Loucy (cell line): ENCODE data around the gene MACROD2.

Source experiments
- H2AFZ ChIP-seq: fragments of 200-600 bp; sonication (generic); 2 replicates; pipeline ENCODE4 v1.6.0; 2016; ENCODE audit warnings: antibody characterized with exemption, mild to moderate bottlenecking, low read length, moderate library complexity
- H3F3A ChIP-seq: fragments of 200-600 bp; 2 replicates; pipeline ENCODE4 v1.6.0; 2016; ENCODE audit warnings: antibody characterized with exemption, low read depth, mild to moderate bottlenecking
- H3K27me3 ChIP-seq: fragments of 200-600 bp; sonication (generic); 2 replicates; pipeline ENCODE4 v1.6.1; 2014; ENCODE audit warnings: low read length, mild to moderate bottlenecking; ENCODE audit not compliant: insufficient read depth, poor library complexity, severe bottlenecking
- H3K36me3 ChIP-seq: fragments of 200-600 bp; sonication (generic); 2 replicates; pipeline ENCODE4 v1.6.1; 2016; ENCODE audit warnings: low read length; ENCODE audit not compliant: insufficient read depth
- H3K4me1 ChIP-seq: fragments of 200-600 bp; sonication (generic); 2 replicates; pipeline ENCODE4 v1.5.1; 2014; ENCODE audit warnings: low read length, mild to moderate bottlenecking; ENCODE audit not compliant: insufficient read depth, poor library complexity, severe bottlenecking
- H3K4me2 ChIP-seq: fragments of 200-600 bp; sonication (generic); 2 replicates; pipeline ENCODE4 v1.6.0; 2014; ENCODE audit warnings: antibody characterized with exemption, low read length, low read depth, mild to moderate bottlenecking; ENCODE audit not compliant: poor library complexity, severe bottlenecking
- H3K4me3 ChIP-seq: fragments of 200-600 bp; sonication (generic); 2 replicates; pipeline ENCODE4 v1.5.1; 2014; ENCODE audit warnings: low read length, mild to moderate bottlenecking, mixed read lengths; ENCODE audit not compliant: poor library complexity, severe bottlenecking
- H3K79me2 ChIP-seq: fragments of 200-600 bp; sonication (generic); 2 replicates; pipeline ENCODE4 v1.6.1; 2014; ENCODE audit warnings: low read length; ENCODE audit not compliant: insufficient read depth
- H3K9ac ChIP-seq: fragments of 200-600 bp; sonication (generic); 2 replicates; pipeline ENCODE4 v1.6.0; 2014; ENCODE audit warnings: mild to moderate bottlenecking, low read depth, low read length, moderate library complexity; ENCODE audit not compliant: poor library complexity, severe bottlenecking
- H3K9me2 ChIP-seq: fragments of 200-600 bp; sonication (generic); replicated peaks from 2 replicates; pipeline ENCODE4 v1.6.1; 2016; ENCODE audit warnings: low read depth, low read length, mixed read lengths
- H3K9me3 ChIP-seq: fragments of 200-600 bp; sonication (generic); 2 replicates; pipeline ENCODE4 v1.6.1; 2014; ENCODE audit warnings: mild to moderate bottlenecking, antibody characterized with exemption, low read length, low read depth; ENCODE audit not compliant: insufficient read depth
- H4K20me1 ChIP-seq: fragments of 200-600 bp; sonication (generic); 2 replicates; pipeline ENCODE4 v1.6.0; 2014; ENCODE audit warnings: antibody characterized with exemption, low read length, mild to moderate bottlenecking; ENCODE audit not compliant: insufficient read depth, poor library complexity, severe bottlenecking
- EZH2phosphoT487 ChIP-seq: fragments of 200-600 bp; IDR thresholded peaks from 2 replicates; pipeline ENCODE4 v1.6.1; 2018; ENCODE audit warnings: antibody characterized with exemption, mild to moderate bottlenecking, moderate library complexity, borderline replicate concordance
- TF ChIP-seq, protein P1 (sequence below): fragments of 200-600 bp; sonication (generic); conservative IDR thresholded peaks from 2 replicates; pipeline ENCODE4 v1.5.1; 2014; ENCODE audit warnings: mild to moderate bottlenecking, antibody characterized with exemption, low read length

The MACROD2 gene

DNA sequence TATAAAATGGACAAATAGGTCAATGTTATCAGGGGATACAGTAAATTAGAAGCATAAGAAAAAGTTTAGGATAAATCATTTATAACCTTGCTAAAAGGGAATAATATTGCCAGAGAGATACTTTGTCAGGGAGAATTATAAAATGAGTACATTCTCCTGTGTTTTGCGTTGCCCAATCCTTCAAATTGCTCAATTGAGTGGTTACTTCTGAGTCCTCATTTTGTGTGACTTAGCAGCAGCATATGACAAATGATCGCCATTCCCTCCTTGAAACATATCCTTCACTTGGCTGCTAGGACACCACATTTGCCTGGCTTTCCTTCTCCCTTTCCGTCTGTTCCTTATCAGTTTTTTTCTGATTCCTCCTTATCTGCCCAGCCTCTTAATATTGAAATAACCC, 448.8 kb downstream of the MACROD2 start:
- H4K20me1 ChIP-seq = no peaks in the 10 kb centered on the region
- no peaks in the 10 kb centered on the region for H3F3A ChIP-seq
- no peak overlapping the region for H3K9ac ChIP-seq
- H3K36me3 ChIP-seq = no peaks in the 10 kb centered on the region
- H3K9me3 ChIP-seq = no peaks in the 10 kb centered on the region
- H3K4me2 ChIP-seq = no peak overlapping the region
- TF ChIP-seq, protein P1, sequence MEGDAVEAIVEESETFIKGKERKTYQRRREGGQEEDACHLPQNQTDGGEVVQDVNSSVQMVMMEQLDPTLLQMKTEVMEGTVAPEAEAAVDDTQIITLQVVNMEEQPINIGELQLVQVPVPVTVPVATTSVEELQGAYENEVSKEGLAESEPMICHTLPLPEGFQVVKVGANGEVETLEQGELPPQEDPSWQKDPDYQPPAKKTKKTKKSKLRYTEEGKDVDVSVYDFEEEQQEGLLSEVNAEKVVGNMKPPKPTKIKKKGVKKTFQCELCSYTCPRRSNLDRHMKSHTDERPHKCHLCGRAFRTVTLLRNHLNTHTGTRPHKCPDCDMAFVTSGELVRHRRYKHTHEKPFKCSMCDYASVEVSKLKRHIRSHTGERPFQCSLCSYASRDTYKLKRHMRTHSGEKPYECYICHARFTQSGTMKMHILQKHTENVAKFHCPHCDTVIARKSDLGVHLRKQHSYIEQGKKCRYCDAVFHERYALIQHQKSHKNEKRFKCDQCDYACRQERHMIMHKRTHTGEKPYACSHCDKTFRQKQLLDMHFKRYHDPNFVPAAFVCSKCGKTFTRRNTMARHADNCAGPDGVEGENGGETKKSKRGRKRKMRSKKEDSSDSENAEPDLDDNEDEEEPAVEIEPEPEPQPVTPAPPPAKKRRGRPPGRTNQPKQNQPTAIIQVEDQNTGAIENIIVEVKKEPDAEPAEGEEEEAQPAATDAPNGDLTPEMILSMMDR = no peak
- no peak for TF ChIP-seq EZH2phosphoT487
- no peak overlapping the region for H2AFZ ChIP-seq
- no peaks in the 10 kb centered on the region for H3K4me1 ChIP-seq
- no peaks in the 10 kb centered on the region for H3K27me3 ChIP-seq
- H3K9me2 ChIP-seq = no peaks in the 10 kb centered on the region
- H3K79me2 ChIP-seq = no peaks in the 10 kb centered on the region
- H3K4me3 ChIP-seq = no peak overlapping the region

DNA sequence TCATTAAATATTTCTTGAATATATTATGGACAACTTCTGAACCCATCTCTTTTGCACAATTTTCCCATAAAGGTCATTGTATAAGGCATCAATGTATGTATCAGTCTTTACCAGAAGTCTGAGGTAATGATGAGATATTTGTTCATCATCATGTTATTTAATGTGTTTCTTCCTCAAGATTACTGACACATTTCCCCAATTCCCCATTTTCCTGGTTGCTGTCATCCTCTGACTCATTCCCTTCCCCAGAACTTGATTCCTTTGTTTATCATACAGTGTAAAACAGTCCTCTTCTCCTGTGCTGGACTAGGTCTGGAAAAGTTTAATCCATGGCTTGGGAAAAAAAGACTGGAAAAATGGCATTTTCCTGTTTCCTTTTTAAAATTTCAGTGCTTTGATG, 450.0 kb downstream of the MACROD2 start:
- Histone ChIP-seq H3K79me2 (no peaks in the 10 kb centered on the region), H4K20me1 (no peaks in the 10 kb centered on the region), H3K27me3 (no peaks in the 10 kb centered on the region), H3K4me2 (no peak overlapping the region), H2AFZ (no peak overlapping the region), H3K4me3 (no peak overlapping the region), H3K4me1 (no peaks in the 10 kb centered on the region), H3K9me2 (no peaks in the 10 kb centered on the region), H3F3A (no peaks in the 10 kb centered on the region), H3K9ac (no peak overlapping the region), H3K36me3 (no peaks in the 10 kb centered on the region), H3K9me3 (no peaks in the 10 kb centered on the region)
- no peak for TF ChIP-seq EZH2phosphoT487
- TF ChIP-seq, protein P1 = no peak

DNA sequence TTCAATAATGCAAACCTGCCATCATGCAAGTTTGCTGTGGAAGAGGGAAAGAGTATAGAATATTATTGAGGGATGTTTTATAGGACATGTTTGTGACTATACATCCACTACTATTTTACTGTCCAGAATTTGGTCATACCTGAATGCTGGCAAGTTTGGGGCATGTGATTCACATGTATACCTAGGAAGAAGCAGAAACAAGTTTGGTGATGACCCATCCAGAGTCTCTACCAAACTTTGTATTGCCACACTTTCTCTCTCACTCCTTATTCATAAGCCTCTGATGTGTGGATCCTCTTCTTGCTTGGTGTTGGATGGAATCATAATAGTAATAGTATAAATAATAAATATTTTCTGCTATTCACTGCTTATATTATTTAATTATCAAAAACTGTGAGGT, 450.6 kb downstream of the MACROD2 start:
- no peaks in the 10 kb centered on the region for H3K36me3 ChIP-seq

More for the DNA sequence above, 450.6 kb downstream of the MACROD2 start:
- Histone ChIP-seq H3K4me3 (no peak overlapping the region), H3K4me1 (no peaks in the 10 kb centered on the region), H3K27me3 (no peaks in the 10 kb centered on the region), H3K9ac (no peak overlapping the region), H4K20me1 (no peaks in the 10 kb centered on the region), H2AFZ (no peak overlapping the region), H3K9me2 (no peaks in the 10 kb centered on the region), H3K4me2 (no peak overlapping the region), H3K79me2 (no peaks in the 10 kb centered on the region), H3K9me3 (no peaks in the 10 kb centered on the region), H3F3A (no peaks in the 10 kb centered on the region)
- TF ChIP-seq, protein P1 = no peak
- TF ChIP-seq EZH2phosphoT487 = no peak
